Dendritic cell treated with granulocyte-macrophage colony-stimulating factor and Interleukin-4, amounts not matched to agents 40 ng/mL and 50 ng/mL, for 4 days (primary cell): ENCODE data around the gene SLC22A3.

ENCODE experiments used
- H3K27ac Mint-ChIP-seq: one replicate; pipeline ENCODE4 v1.8.0; 2022; ENCODE audit warnings: mild to moderate bottlenecking, mixed read lengths
- H3K27me3 Mint-ChIP-seq: one replicate; pipeline ENCODE4 v1.8.0; 2022; ENCODE audit warnings: mild to moderate bottlenecking, mixed read lengths
- H3K36me3 Mint-ChIP-seq: one replicate; pipeline ENCODE4 v1.8.0; 2022; ENCODE audit warnings: low read depth, mixed read lengths
- H3K4me1 Mint-ChIP-seq: one replicate; pipeline ENCODE4 v1.8.0; 2022; ENCODE audit warnings: low read depth, mixed read lengths
- H3K4me3 Mint-ChIP-seq: one replicate; pipeline ENCODE4 v1.8.0; 2022; ENCODE audit warnings: mild to moderate bottlenecking, moderate library complexity, mixed read lengths
- H3K9me3 Mint-ChIP-seq: one replicate; pipeline ENCODE4 v1.8.0; 2022; ENCODE audit warnings: mixed read lengths
- intact Hi-C: fragments of 100-400 bp; cut with micrococcal nuclease; formaldehyde crosslinking; loops from one replicate; pipeline ENCODE4 v1.15.0; 2022

The SLC22A3 gene

GRCh38 chr6:160321729-160322505 is 26.3 kb upstream of the SLC22A3 start:
- no peaks in the 10 kb centered on the region for H3K4me1 Mint-ChIP-seq
- no peaks in the 10 kb centered on the region for H3K36me3 Mint-ChIP-seq
- H3K9me3 Mint-ChIP-seq, result peaks cover 26% of the 10 kb centered on the region
- no peaks in the 10 kb centered on the region for H3K27me3 Mint-ChIP-seq
- no peak overlapping the region for H3K27ac Mint-ChIP-seq
- H3K4me3 Mint-ChIP-seq, result no peak overlapping the region
- intact Hi-C loops, result no loop called here

- Mint-ChIP-seq H3K4me3 (no peak overlapping the region), H3K4me1 (no peaks in the 10 kb centered on the region), H3K9me3 (peaks cover 11% of the 10 kb centered on the region)
These were observed 20.2 kb upstream of the SLC22A3 start for GRCh38 chr6:160327981-160328380.

GRCh38 chr6:160328447-160328846 is 19.7 kb upstream of the SLC22A3 start:
- Mint-ChIP-seq H3K4me1 (no peaks in the 10 kb centered on the region), H3K27ac (no peak overlapping the region), H3K27me3 (no peaks in the 10 kb centered on the region), H3K4me3 (no peak overlapping the region), H3K9me3 (peaks cover 8% of the 10 kb centered on the region), H3K36me3 (no peaks in the 10 kb centered on the region)
- intact Hi-C loops, result no loop called here

More at GRCh38 chr6:160327981-160328380, 20.2 kb upstream of the SLC22A3 start:
- no peaks in the 10 kb centered on the region for H3K27me3 Mint-ChIP-seq
- no peaks in the 10 kb centered on the region for H3K36me3 Mint-ChIP-seq
- no peak overlapping the region for H3K27ac Mint-ChIP-seq
- intact Hi-C loops, result no loop called here

- intact Hi-C loops, result no loop called here
- Mint-ChIP-seq H3K27ac (no peak overlapping the region), H3K4me1 (no peaks in the 10 kb centered on the region), H3K36me3 (no peaks in the 10 kb centered on the region), H3K4me3 (no peak overlapping the region), H3K9me3 (peaks cover 8% of the 10 kb centered on the region), H3K27me3 (no peaks in the 10 kb centered on the region)
These were observed 19.0 kb upstream of the SLC22A3 start for GRCh38 chr6:160329188-160329587.

- Mint-ChIP-seq H3K4me3 (no peak overlapping the region), H3K27me3 (no peaks in the 10 kb centered on the region), H3K36me3 (no peaks in the 10 kb centered on the region), H3K4me1 (no peaks in the 10 kb centered on the region), H3K9me3 (peaks cover under 1% of the 10 kb centered on the region), H3K27ac (no peak overlapping the region)
- intact Hi-C loops, result no loop called here
These were observed 17.6 kb upstream of the SLC22A3 start for GRCh38 chr6:160330619-160331018.

GRCh38 chr6:160331204-160331603 is 17.0 kb upstream of the SLC22A3 start:
- no peaks in the 10 kb centered on the region for H3K4me1 Mint-ChIP-seq
- H3K9me3 Mint-ChIP-seq, result no peaks in the 10 kb centered on the region
- intact Hi-C loops, result no loop called here
- no peak overlapping the region for H3K4me3 Mint-ChIP-seq
- H3K27ac Mint-ChIP-seq, result no peak overlapping the region
- no peaks in the 10 kb centered on the region for H3K36me3 Mint-ChIP-seq
- no peaks in the 10 kb centered on the region for H3K27me3 Mint-ChIP-seq

- intact Hi-C loops, result no loop called here
- no peaks in the 10 kb centered on the region for H3K27me3 Mint-ChIP-seq
These were observed 16.4 kb upstream of the SLC22A3 start for GRCh38 chr6:160331753-160332152.

GRCh38 chr6:160333101-160333500 is 15.1 kb upstream of the SLC22A3 start:
- Mint-ChIP-seq H3K27ac (no peak overlapping the region), H3K9me3 (no peaks in the 10 kb centered on the region), H3K4me1 (no peaks in the 10 kb centered on the region), H3K36me3 (no peaks in the 10 kb centered on the region), H3K27me3 (no peaks in the 10 kb centered on the region), H3K4me3 (no peak overlapping the region)
- intact Hi-C loops, result no loop called here

More at GRCh38 chr6:160331753-160332152, 16.4 kb upstream of the SLC22A3 start:
- Mint-ChIP-seq H3K36me3 (no peaks in the 10 kb centered on the region), H3K4me1 (no peaks in the 10 kb centered on the region), H3K27ac (no peak overlapping the region), H3K9me3 (no peaks in the 10 kb centered on the region), H3K4me3 (no peak overlapping the region)

- Mint-ChIP-seq H3K4me3 (no peak overlapping the region), H3K27ac (no peak overlapping the region), H3K27me3 (no peaks in the 10 kb centered on the region), H3K36me3 (no peaks in the 10 kb centered on the region), H3K9me3 (no peaks in the 10 kb centered on the region), H3K4me1 (no peaks in the 10 kb centered on the region)
- intact Hi-C loops, result no loop called here
These were observed 14.3 kb upstream of the SLC22A3 start for GRCh38 chr6:160333841-160334240.

- Mint-ChIP-seq H3K4me1 (no peaks in the 10 kb centered on the region), H3K36me3 (no peaks in the 10 kb centered on the region), H3K9me3 (no peaks in the 10 kb centered on the region), H3K4me3 (no peak overlapping the region), H3K27ac (no peak overlapping the region), H3K27me3 (peaks cover 3% of the 10 kb centered on the region)
- intact Hi-C loops, result no loop called here
These were observed 12.0 kb upstream of the SLC22A3 start for GRCh38 chr6:160336200-160336599.

GRCh38 chr6:160337301-160337700 is 10.9 kb upstream of the SLC22A3 start:
- Mint-ChIP-seq H3K36me3 (no peaks in the 10 kb centered on the region), H3K9me3 (no peaks in the 10 kb centered on the region)
- intact Hi-C loops, result no loop called here

GRCh38 chr6:160337991-160338390 is 10.2 kb upstream of the SLC22A3 start:
- Mint-ChIP-seq H3K27ac (no peak overlapping the region), H3K9me3 (no peaks in the 10 kb centered on the region), H3K4me1 (no peaks in the 10 kb centered on the region), H3K27me3 (peaks cover 3% of the 10 kb centered on the region), H3K4me3 (no peak overlapping the region), H3K36me3 (no peaks in the 10 kb centered on the region)
- intact Hi-C loops, result no loop called here

More at GRCh38 chr6:160337301-160337700, 10.9 kb upstream of the SLC22A3 start:
- no peaks in the 10 kb centered on the region for H3K4me1 Mint-ChIP-seq
- H3K4me3 Mint-ChIP-seq, result no peak overlapping the region
- peaks cover 3% of the 10 kb centered on the region for H3K27me3 Mint-ChIP-seq
- no peak overlapping the region for H3K27ac Mint-ChIP-seq

GRCh38 chr6:160343144-160343543 is 5.0 kb upstream of the SLC22A3 start:
- Mint-ChIP-seq H3K36me3 (no peaks in the 10 kb centered on the region), H3K4me1 (no peaks in the 10 kb centered on the region), H3K27me3 (peaks cover 28% of the 10 kb centered on the region), H3K9me3 (no peaks in the 10 kb centered on the region), H3K27ac (no peak overlapping the region), H3K4me3 (no peak overlapping the region)
- intact Hi-C loops, result no loop called here

- H3K27ac Mint-ChIP-seq, result no peak overlapping the region
- H3K36me3 Mint-ChIP-seq, result no peaks in the 10 kb centered on the region
- no peaks in the 10 kb centered on the region for H3K9me3 Mint-ChIP-seq
- intact Hi-C loops, result no loop called here
- no peaks in the 10 kb centered on the region for H3K4me1 Mint-ChIP-seq
- H3K4me3 Mint-ChIP-seq, result no peak overlapping the region
- peaks cover 36% of the 10 kb centered on the region for H3K27me3 Mint-ChIP-seq
These were observed 3.9 kb upstream of the SLC22A3 start for GRCh38 chr6:160344271-160344670.
